Loucy (cell line): Measurements from ENCODE around the gene NUDT7.

ENCODE experiments used
- CTCF ChIP-seq: fragments of 200-600 bp; sonication (generic); conservative IDR thresholded peaks from 2 replicates; pipeline ENCODE4 v1.5.1; 2014; ENCODE audit warnings: mild to moderate bottlenecking, antibody characterized with exemption, low read length
- EZH2phosphoT487 ChIP-seq: fragments of 200-600 bp; IDR thresholded peaks from 2 replicates; pipeline ENCODE4 v1.6.1; 2018; ENCODE audit warnings: antibody characterized with exemption, mild to moderate bottlenecking, moderate library complexity, borderline replicate concordance

GRCh38 chr16:77711179-77711578 lies 11.1 kb upstream of the NUDT7 start:
- TF ChIP-seq CTCF, result no peak
- TF ChIP-seq EZH2phosphoT487, result no peak
